Natural killer cell (primary cell): ENCODE measurements around the gene EPC2. TPM values are rescaled to one million over a fixed set of nuclear protein-coding genes. Genes with fewer than 3 reads are reported as not detected.

Experiments
- ATAC-seq, 3 donors: fragments of 150-1000 bp in 2 of 3; fragments of 200-7000 bp in 1 of 3; cut with Tn5 transposase; 1 replicate in 1 of 3; 2 replicates in 2 of 3; pipeline ENCODE4 v1.10.0; 2021; ENCODE audit warnings: mild to moderate bottlenecking in 2 of 3, moderate library complexity in 2 of 3
- DNase-seq, 2 donors: peaks; one replicate each; pipeline versions ENCODE4 v3.0.0 to v3.0.0-alpha.2; 2013 to 2021; ENCODE audit warnings: mixed read lengths in 1 of 2
- H3K27ac ChIP-seq: one replicate; pipeline ENCODE4 v1.5.1; 2013; ENCODE audit warnings: mild to moderate bottlenecking, low read length
- H3K27me3 ChIP-seq: one replicate; pipeline ENCODE4 v1.6.1; 2013; ENCODE audit warnings: low read length; ENCODE audit not compliant: control insufficient read depth, insufficient read depth
- H3K36me3 ChIP-seq: one replicate; pipeline ENCODE4 v1.6.1; 2013; ENCODE audit warnings: low read length; ENCODE audit not compliant: control insufficient read depth, insufficient read depth
- H3K4me1 ChIP-seq: one replicate; pipeline ENCODE4 v1.6.1; 2013; ENCODE audit warnings: low read length; ENCODE audit not compliant: control insufficient read depth, insufficient read depth
- H3K4me3 ChIP-seq: one replicate; pipeline ENCODE4 v1.5.1; 2013; ENCODE audit warnings: low read length
- H3K9me3 ChIP-seq: one replicate; pipeline ENCODE4 v1.6.1; 2013; ENCODE audit warnings: low read length; ENCODE audit not compliant: control insufficient read depth, insufficient read depth
- H3K27ac Mint-ChIP-seq, 2 donors: one replicate each; pipeline ENCODE4 v1.8.0; 2022; ENCODE audit warnings: mild to moderate bottlenecking in 2 of 2, mixed read lengths in 2 of 2, moderate library complexity in 1 of 2
- H3K27me3 Mint-ChIP-seq, 2 donors: one replicate each; pipeline ENCODE4 v1.8.0; 2022; ENCODE audit warnings: low read depth in 2 of 2, mixed read lengths in 2 of 2
- H3K36me3 Mint-ChIP-seq: one replicate; pipeline ENCODE4 v1.8.0; 2022; ENCODE audit warnings: mixed read lengths
- H3K4me1 Mint-ChIP-seq, 2 donors: one replicate each; pipeline ENCODE4 v1.8.0; 2022; ENCODE audit warnings: mixed read lengths in 2 of 2
- H3K4me3 Mint-ChIP-seq: one replicate; pipeline ENCODE4 v1.8.0; 2022; ENCODE audit warnings: mild to moderate bottlenecking, moderate library complexity, mixed read lengths
- H3K9me3 Mint-ChIP-seq, 2 donors: one replicate each; pipeline ENCODE4 v1.8.0; 2022; ENCODE audit warnings: mixed read lengths in 2 of 2
- CTCF ChIP-seq: fragments of 200-600 bp; IDR thresholded peaks from one replicate; pipeline ENCODE4 v1.8.0; 2022; ENCODE audit warnings: antibody characterized with exemption
- WGBS: methylation state at CpG from one replicate; pipeline ENCODE4 v1.1.7; 2013; ENCODE audit warnings: missing lambda C conversion rate; ENCODE audit not compliant: insufficient coverage; 5-methylcytosine and 5-hydroxymethylcytosine counted together
- intact Hi-C: fragments of 100-400 bp; cut with micrococcal nuclease; formaldehyde crosslinking; loops from one replicate; pipeline ENCODE4 v1.14.2; 2022
- total RNA-seq, 4 donors: library from RNA; stranded (reverse); fragments of 120-200 nt in 1 of 4; gene quantifications; one replicate each; pipeline versions ENCODE4 v1.2.3 to v1.2.4, GENCODE V29; 2013 to 2022

The EPC2 gene
- total RNA-seq, 3 donors from 2014 or later (not counting 1 experiment from before 2014, with no cell fraction given) = 64.6 to 76.3 (median 66.1) TPM

GRCh38 chr2:148613231-148614013, 31.1 kb upstream of the EPC2 start:
- WGBS = 92% methylated on average over 7 of the region's 7 CpGs
- H3K9me3 Mint-ChIP-seq = no peaks in the 10 kb centered on the region
- Histone ChIP-seq H3K9me3 (no peaks in the 10 kb centered on the region), H3K27ac (no peak overlapping the region), H3K4me3 (no peak overlapping the region), H3K27me3 (no peaks in the 10 kb centered on the region), H3K4me1 (peaks cover 3% of the 10 kb centered on the region), H3K36me3 (no peaks in the 10 kb centered on the region)
- no peak overlapping the region for H3K4me3 Mint-ChIP-seq
- no peak for TF ChIP-seq CTCF
- H3K27me3 Mint-ChIP-seq = peaks cover 11 to 19% of the 10 kb centered on the region in 2 donors
- no peaks in the 10 kb centered on the region for H3K36me3 Mint-ChIP-seq
- intact Hi-C loops = no loop called here
- ATAC-seq (no peak), DNase-seq (no peak)
- no peaks in the 10 kb centered on the region for H3K4me1 Mint-ChIP-seq
- H3K27ac Mint-ChIP-seq = no peak overlapping the region

GRCh38 chr2:148614014-148614321, 30.6 kb upstream of the EPC2 start:
- no peak for TF ChIP-seq CTCF
- Histone ChIP-seq H3K9me3 (no peaks in the 10 kb centered on the region), H3K4me3 (no peak overlapping the region), H3K4me1 (peaks cover 3% of the 10 kb centered on the region), H3K36me3 (no peaks in the 10 kb centered on the region), H3K27me3 (no peaks in the 10 kb centered on the region), H3K27ac (no peak overlapping the region)
- intact Hi-C loops = no loop called here
- no peak for ATAC-seq
- DNase-seq = no peak
- peaks cover 11 to 23% of the 10 kb centered on the region in 2 donors for H3K27me3 Mint-ChIP-seq
- H3K4me3 Mint-ChIP-seq = no peak overlapping the region
- no peaks in the 10 kb centered on the region for H3K4me1 Mint-ChIP-seq
- no peaks in the 10 kb centered on the region for H3K36me3 Mint-ChIP-seq
- H3K9me3 Mint-ChIP-seq = no peaks in the 10 kb centered on the region
- H3K27ac Mint-ChIP-seq = no peak overlapping the region

GRCh38 chr2:148614322-148615049, 30.1 kb upstream of the EPC2 start:
- ATAC-seq (peak in 1 of 3 donors; percentile 29), DNase-seq (no peak)
- Mint-ChIP-seq H3K4me3 (no peak overlapping the region), H3K4me1 (no peaks in the 10 kb centered on the region), H3K36me3 (no peaks in the 10 kb centered on the region), H3K9me3 (no peaks in the 10 kb centered on the region), H3K27me3 (peaks cover 11 to 23% of the 10 kb centered on the region in 2 donors), H3K27ac (no peak overlapping the region)
- intact Hi-C loops = no loop called here
- Histone ChIP-seq H3K4me1 (peaks cover 3% of the 10 kb centered on the region), H3K36me3 (no peaks in the 10 kb centered on the region), H3K27ac (no peak overlapping the region), H3K27me3 (no peaks in the 10 kb centered on the region), H3K9me3 (no peaks in the 10 kb centered on the region), H3K4me3 (no peak overlapping the region)
- no peak for TF ChIP-seq CTCF
- WGBS = 46% methylated on average over 6 of the region's 6 CpGs
